Activated naive CD4-positive, alpha-beta T cell treated with anti-CD3 and anti-CD28 coated beads, Interleukin-2, amount 50 U/mL, for 16 hours (primary cell): ENCODE data around the gene SUN5.

Experiments
- DNase-seq: peaks from one replicate; pipeline ENCODE4 v3.0.0-alpha.2; 2020

The SUN5 gene

DNA sequence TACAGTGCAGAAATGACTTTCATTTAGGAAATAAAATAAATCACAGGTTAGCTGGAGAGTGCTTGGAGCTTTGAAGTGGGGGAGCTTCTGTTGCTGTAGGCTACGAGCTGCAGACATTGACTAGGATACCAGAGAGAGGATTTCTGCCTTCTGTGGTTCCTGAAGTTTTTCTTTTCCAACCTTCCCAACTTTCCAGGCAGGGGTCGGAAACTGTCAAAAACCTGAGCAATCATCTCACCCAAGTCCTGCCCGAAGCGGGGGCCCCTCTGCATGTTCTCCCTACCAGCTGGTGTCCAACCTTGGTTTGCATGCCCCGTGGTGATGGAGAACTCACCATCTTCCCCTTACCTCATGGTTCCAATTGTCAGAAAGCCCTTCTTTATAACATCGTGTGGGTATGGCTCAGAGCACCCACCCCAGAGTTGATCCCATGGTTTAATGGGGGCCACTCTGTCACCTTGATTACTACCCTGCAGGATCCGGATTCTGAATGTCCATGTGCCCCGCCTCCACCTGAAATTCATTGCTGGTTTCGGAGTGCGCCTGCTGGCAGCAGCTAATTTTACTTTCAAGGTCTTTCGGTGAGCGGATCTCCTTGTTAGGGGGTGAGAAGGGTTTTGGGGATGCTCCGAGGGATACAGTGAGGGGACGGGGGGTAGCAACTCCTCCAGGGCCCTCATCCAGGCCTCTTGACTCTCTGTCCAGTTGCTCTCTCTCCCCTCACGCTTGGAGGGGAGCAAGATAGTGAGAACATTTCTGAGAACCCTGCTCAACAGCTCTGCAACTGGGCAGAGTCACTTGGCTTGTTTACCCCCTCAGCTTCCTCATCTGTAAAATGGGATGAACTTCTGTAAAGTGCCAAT, 8.3 kb upstream of the SUN5 start:
- no peak for DNase-seq

GRCh38 chr20:33010674-33011449, 6.6 kb upstream of the SUN5 start:
- no peak for DNase-seq

DNA sequence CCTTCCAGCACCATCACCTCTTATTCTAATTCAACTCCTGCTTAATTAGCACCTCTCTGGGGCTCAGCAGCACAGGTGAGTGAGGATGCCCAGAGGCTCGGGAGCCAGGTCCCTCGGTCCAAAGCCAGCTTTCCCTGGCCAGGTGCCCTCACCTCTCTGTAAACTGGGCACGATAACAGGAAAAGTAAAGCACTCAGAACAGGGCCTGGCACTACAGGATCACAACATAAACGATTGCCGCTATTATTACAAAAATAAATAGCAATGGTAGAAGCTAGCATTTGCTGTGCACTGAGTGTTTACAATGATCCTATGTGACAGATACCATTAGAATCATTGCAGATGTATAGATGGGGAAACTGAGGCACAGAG, 5.9 kb upstream of the SUN5 start:
- no peak for DNase-seq

GRCh38 chr20:33009214-33010132, 5.2 kb upstream of the SUN5 start:
- no peak for DNase-seq

DNA sequence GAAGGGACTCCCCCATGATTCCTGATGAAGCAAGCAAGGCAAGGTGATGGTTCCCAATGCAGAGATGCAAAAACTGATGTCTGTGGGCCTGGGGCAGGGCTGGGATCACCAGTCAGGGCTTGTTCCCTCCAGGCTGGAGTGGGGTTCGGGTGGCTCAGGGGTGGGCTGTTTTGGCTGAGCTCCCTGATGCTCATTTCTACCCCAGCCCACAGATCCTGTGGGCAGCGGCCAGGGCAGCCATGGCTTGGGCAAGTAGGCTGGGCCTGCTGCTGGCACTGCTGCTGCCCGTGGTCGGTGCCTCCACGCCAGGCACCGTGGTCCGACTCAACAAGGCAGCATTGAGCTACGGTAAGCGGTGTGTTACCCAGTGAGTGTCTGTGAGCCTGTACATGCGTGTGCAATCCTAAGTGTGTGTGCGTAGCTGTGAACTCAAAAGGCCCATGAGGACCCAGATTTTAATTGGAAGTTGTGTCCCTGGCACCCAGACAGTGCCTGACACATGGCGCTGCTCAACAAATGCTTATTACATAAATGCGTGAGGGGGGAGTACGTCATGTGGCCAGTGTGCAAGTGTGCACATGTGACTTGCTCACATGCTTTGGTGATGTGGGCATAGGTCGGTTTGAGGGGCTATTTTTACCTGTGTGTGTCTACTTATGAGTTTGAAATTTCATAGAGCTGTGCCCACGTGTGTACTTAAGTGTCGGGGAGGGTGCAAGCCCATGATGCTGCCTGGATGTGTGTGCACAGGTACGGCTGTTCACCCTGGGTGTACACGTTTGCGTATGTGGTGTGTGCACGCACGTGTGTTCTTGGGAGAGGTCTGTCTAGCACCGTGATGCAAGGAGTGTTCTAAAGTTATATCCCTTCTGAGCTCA, 4.3 kb upstream of the SUN5 start:
- DNase-seq, result no peak

- no peak for DNase-seq
Measured at GRCh38 chr20:33007376-33008335, 3.4 kb upstream of the SUN5 start, which contains the start of gene BPIFB2. BPIFB2 (plus strand) TSS chr20:33007704; CDS start chr20:33008575, 871 bp downstream.

DNA sequence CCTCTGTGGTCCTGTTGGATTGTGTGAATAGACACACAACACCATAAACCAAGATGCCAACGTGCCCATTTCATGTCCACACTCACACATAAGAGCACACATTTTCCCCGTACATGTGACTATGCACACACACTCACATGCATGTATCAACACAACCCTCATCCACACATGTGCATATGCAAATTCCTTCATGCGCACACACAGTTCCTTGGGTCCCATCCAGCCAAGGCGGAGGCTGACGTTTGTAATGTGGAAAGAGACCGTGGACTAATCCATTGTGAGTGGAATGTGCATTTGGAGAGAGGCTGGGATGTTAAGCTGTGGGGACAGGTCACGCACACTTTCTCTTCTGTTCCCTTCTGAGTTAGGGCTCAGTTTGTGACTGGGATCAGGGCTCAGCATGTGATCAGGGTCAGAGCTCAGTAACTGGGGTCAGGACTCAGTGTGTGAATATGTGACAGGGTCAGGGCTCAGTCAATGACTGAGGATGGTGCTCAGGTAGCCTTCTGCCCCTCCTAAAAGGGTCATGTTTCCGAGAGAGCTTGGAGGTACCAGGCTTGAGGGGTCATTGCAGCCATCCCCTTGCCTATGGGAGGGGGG, 2.6 kb upstream of the SUN5 start:
- DNase-seq, result no peak

DNA sequence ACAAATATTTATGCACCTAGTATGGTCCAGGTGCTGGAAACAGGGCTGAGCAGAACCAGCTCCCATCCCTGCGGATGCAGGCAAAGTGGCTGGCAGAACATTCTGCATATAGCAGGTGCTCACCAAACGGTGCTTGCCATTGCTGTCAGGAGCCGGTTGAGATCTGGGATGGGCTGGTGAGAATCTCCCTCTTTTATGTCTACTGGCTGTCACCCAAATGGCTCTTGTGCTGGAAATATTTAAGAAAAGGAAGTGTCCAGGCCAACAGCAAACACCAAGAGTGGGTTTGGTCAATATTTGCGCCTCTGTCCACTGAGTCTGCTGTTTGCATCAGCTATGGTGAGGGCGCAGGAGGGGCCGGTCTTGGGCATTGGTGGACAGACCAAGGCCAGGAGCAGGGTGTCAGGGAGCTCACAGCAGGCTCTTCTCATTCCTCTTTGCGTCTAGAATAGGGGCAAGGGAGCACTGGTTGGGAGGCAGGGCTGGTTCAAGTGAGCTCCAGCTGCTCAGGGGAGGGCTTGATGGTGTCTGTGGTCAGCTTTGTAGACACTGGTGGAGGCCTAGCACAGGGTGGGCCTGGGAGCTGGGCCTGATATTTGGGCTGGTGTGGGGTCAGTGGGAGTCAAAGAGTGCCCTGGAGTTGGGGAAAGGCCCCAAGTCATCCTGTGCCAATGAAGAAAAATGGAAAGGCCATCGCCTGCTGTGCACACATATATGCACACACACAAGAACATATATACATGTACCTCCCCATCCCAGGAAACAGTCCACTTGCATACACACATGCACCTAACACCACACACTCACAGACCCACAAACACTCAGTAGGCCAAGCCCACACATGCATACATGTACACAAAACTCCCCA, 1.9 kb upstream of the SUN5 start:
- no peak for DNase-seq

- DNase-seq, result no peak
Measured at GRCh38 chr20:33005132-33005566, 916 bp upstream of the SUN5 start.

GRCh38 chr20:33002087-33002808, 2.0 kb downstream of the SUN5 start:
- DNase-seq, result no peak

- DNase-seq, result no peak
Measured at GRCh38 chr20:33000802-33001466, 3.3 kb downstream of the SUN5 start.

GRCh38 chr20:32999603-33000250, 4.5 kb downstream of the SUN5 start:
- no peak for DNase-seq

GRCh38 chr20:32997431-32997830, 6.8 kb downstream of the SUN5 start:
- DNase-seq, result no peak

DNA sequence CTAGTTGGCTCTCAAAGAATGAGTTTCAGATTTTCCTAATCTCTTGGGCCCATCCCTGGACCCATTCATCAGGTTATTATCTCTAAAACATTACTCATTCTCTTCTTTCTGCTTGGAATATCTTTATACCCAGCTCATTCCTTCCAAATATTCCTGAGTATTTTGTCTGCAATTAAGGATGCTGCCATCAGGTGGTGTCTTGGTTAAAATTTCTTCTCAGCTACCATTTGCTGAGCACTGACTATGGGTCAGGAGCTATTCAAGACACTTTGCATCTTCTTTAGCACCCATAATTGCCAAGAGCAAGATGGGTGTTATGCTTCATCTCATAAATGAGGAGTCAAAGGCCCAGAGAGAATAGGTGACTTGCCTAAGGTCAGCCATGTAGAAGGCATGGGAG, 8.4 kb downstream of the SUN5 start:
- no peak for DNase-seq

DNA sequence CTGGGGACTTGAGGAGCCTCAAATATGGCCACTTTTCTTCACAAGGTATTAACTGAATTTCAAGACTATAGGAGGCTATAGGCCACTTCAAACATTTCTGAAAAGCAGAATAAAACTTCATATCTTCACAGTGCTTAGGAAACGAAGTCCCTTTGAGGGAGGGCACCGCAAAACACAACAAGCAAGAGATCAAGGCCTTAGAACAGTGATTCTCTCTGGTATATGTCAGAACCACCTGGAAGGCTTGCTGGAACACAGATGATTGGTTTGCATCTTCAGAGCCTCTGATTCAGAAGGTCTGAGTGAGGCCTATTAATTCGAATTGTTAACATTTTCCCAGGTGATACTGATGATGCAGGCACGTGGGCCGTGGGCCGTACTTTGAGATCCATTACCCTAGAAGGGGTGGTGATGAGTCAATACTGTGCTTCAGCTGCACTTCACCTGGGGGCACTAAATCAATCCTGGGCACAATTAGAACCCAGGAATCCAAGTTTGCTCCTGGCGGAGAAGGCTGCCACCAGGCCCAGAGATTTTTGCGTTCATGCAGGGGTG, 10.7 kb downstream of the SUN5 start:
- no peak for DNase-seq

DNA sequence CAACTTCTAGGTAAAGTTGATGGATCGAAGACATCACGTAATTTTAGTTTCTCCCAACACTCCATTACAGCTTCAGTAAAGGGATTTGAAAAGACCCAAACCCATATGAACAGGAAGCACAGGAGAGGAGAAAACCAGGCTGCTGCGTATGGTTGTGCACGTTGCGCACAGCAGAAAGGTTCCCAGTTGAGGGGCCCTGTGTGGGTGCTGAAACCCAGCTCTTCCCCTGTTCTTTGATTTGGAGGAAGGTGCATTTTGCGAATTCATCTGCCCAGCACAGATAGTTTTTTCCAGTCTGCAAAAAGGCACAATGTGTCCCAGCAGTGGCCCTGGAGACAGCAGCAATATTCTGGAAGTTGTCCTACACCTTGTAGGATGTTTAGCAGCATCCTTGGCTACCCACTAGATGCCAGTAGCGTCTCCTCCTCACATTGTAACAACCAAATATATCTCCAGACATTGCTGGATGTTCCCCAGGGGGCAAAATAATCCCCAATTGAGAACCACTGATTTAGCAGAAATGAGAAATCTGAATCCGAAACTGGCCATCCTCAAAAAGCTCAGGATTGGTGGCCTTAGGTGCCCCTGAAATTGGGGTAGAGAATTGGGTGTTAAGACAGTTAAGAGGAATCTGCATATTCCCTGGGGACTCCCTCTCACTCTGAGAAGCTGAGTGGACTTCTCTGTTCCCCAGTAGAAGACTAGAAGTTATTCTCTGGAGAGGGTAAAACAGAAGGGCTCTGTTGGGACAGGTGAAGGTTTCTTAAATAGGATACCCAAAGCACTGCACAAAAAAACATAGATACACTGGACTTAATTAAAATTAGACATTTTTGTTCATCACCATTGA, 12.2 kb downstream of the SUN5 start:
- DNase-seq, result no peak
